Gastroesophageal sphincter (tissue), 4 donors: Measurements from ENCODE around the gene KLRB1. TPM values are rescaled to one million over a fixed set of nuclear protein-coding genes. Genes with fewer than 3 reads are reported as not detected.

ENCODE experiments used
- ATAC-seq: fragments of 150-250 bp; one replicate; pipeline ENCODE4 v1.9.1; 2016; ENCODE audit warnings: mild to moderate bottlenecking, moderate library complexity
- H3K27ac ChIP-seq, 4 donors: fragments of 200-600 bp; sonication (generic) in 3 of 4; 1 replicate in 3 of 4; 2 replicates in 1 of 4; pipeline ENCODE4 v1.5.1; 2016 to 2019
- H3K27me3 ChIP-seq: fragments of 200-600 bp; sonication (generic); one replicate; pipeline ENCODE4 v1.5.1; 2019
- H3K36me3 ChIP-seq, 2 donors: fragments of 200-600 bp; sonication (generic); one replicate each; pipeline ENCODE4 v1.5.1; 2019; ENCODE audit warnings: control low read depth in 1 of 2
- H3K4me1 ChIP-seq, 3 donors: fragments of 200-600 bp; sonication (generic); 1 replicate in 2 of 3; 2 replicates in 1 of 3; pipeline ENCODE4 v1.5.1; 2016 to 2019; ENCODE audit warnings: control low read depth in 2 of 3
- H3K4me3 ChIP-seq, 2 donors: fragments of 200-600 bp; sonication (generic); one replicate each; pipeline ENCODE4 v1.5.1; 2019; ENCODE audit warnings: mild to moderate bottlenecking in 1 of 2, moderate library complexity in 1 of 2
- H3K9me3 ChIP-seq, 3 donors: fragments of 200-600 bp; sonication (generic); one replicate each; pipeline ENCODE4 v1.5.1; 2017 to 2019; ENCODE audit warnings: control low read depth in 2 of 3
- CTCF ChIP-seq, 4 experiments: fragments of 200-600 bp in 2 of 4; fragments of 450-650 bp in 2 of 4; sonication (generic) in 1 of 4; IDR thresholded peaks; one replicate each; pipeline ENCODE4 v1.5.1; 2017 to 2019; ENCODE audit warnings: antibody characterized with exemption in 4 of 4, mild to moderate bottlenecking in 2 of 4, moderate library complexity in 2 of 4
- EP300 ChIP-seq: sonication (generic); formaldehyde crosslinking; IDR thresholded peaks from one replicate; pipeline ENCODE4 v1.6.1; 2017; ENCODE audit warnings: antibody characterized with exemption, mild to moderate bottlenecking
- POLR2A ChIP-seq, 2 donors: fragments of 450-650 bp; IDR thresholded peaks; one replicate each; pipeline ENCODE4 v1.6.1; 2017; ENCODE audit warnings: antibody characterized with exemption in 2 of 2, mild to moderate bottlenecking in 2 of 2, moderate library complexity in 1 of 2
- POLR2AphosphoS5 ChIP-seq: sonication (generic); formaldehyde crosslinking; IDR thresholded peaks from one replicate; pipeline ENCODE4 v1.6.1; 2017; ENCODE audit warnings: antibody characterized with exemption
- WGBS, 2 donors: methylation state at CpG; one replicate each; pipeline ENCODE4 v1.1.5; 2018; ENCODE audit warnings: low coverage in 1 of 2; 5-methylcytosine and 5-hydroxymethylcytosine counted together
- total RNA-seq, 4 donors: library from RNA; depleted of rRNA; stranded (reverse); fragments of >200 nt; gene quantifications; one replicate each; pipeline ENCODE4 v1.1.0, GENCODE V29; 2016

The KLRB1 gene
- 1 to 10 TPM in 1 of 4 donors, under 1 TPM in 1, not detected in 2; 0.20 to 1.8 TPM for total RNA-seq

- H3K36me3 ChIP-seq: no peaks in the 10 kb centered on the region
- no peak within 1 kb of the TSS for H3K27ac ChIP-seq
- no peak within 1 kb of the TSS for H3K4me3 ChIP-seq
- no peak for TF ChIP-seq EP300
- no peak for TF ChIP-seq POLR2A (IDR thresholded peaks at IDR 0.05)
- TF ChIP-seq POLR2AphosphoS5: no peak
- no peak for TF ChIP-seq CTCF (IDR thresholded peaks at IDR 0.05)
- no peak for ATAC-seq
- peaks cover 0 to 17% (median 0%) of the 10 kb centered on the region in 3 donors for H3K9me3 ChIP-seq
- no peaks in the 10 kb centered on the region for H3K4me1 ChIP-seq
- WGBS, 2 donors: 69 to 85% methylated on average over 2 of the region's 2 CpGs
- no peaks in the 10 kb centered on the region for H3K27me3 ChIP-seq
Measured at GRCh38 chr12:9607716-9608115, at the start of gene KLRB1. Gene KLRB1, minus strand, starts transcription at chr12:9607916. Its CDS starts 77 bp downstream, at chr12:9607839.

DNA sequence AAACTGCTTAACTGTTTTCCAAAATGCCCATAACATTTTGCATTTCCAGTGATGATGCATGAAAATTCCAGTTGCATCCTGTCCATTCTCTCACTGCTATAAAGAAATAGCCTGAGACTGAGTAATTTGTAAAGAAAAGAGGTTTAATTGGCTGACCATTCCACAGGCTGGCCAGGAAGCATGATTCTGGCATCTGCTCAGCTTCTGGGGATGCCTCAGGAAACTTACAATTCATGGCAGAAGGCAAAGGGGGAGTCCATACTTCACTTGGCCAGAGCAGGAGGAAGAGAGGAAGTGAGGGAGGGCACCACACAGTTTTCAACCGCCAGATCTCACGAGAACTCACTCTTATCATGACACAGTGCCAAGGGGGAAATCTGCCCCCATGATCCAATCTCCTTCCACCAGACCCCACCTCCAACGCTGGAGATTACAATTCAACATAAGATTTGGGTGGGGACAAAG is 43.6 kb upstream of the KLRB1 start:
- Histone ChIP-seq H3K4me1 (peaks cover 0 to 37% (median 8%) of the 10 kb centered on the region in 3 donors), H3K9me3 (no peaks in the 10 kb centered on the region), H3K36me3 (peaks cover 0 to 28% of the 10 kb centered on the region in 2 donors), H3K27ac (peak overlapping the region in 3 of 4 donors; percentile 25 to 86 (median 85)), H3K4me3 (no peak overlapping the region), H3K27me3 (no peaks in the 10 kb centered on the region)
- no peak for ATAC-seq
- TF ChIP-seq EP300 (no peak), CTCF (IDR thresholded peaks at IDR 0.05) (no peak), POLR2AphosphoS5 (no peak)
- 60 to 70% methylated on average over 1 to 3 of the region's 3 CpGs for WGBS, 2 donors

- H3K4me3 ChIP-seq: peak overlapping the region; percentile 8 to 66
Measured at GRCh38 chr12:9650151-9650576, 42.4 kb upstream of the KLRB1 start.

GRCh38 chr12:9649532-9649940 is 41.8 kb upstream of the KLRB1 start:
- H3K9me3 ChIP-seq: no peaks in the 10 kb centered on the region
- H3K4me3 ChIP-seq: peak overlapping the region; percentile 66 to 75
- no peak for ATAC-seq
- peaks cover 0 to 37% (median 8%) of the 10 kb centered on the region in 3 donors for H3K4me1 ChIP-seq
- H3K36me3 ChIP-seq: peaks cover 0 to 12% of the 10 kb centered on the region in 2 donors
- H3K27me3 ChIP-seq: no peaks in the 10 kb centered on the region
- peak overlapping the region in 3 of 4 donors; percentile 84 to 86 (median 85) for H3K27ac ChIP-seq
- TF ChIP-seq EP300 (no peak), POLR2AphosphoS5 (no peak), CTCF (IDR thresholded peaks at IDR 0.05) (no peak), POLR2A (IDR thresholded peaks at IDR 0.05) (no peak)
- WGBS, 2 donors: 52 to 58% methylated on average over 4 to 5 of the region's 5 CpGs

More at GRCh38 chr12:9650151-9650576, 42.4 kb upstream of the KLRB1 start:
- 46 to 65% methylated on average over 4 of the region's 4 CpGs for WGBS, 2 donors
- Histone ChIP-seq H3K27me3 (no peaks in the 10 kb centered on the region), H3K36me3 (peaks cover 0 to 18% of the 10 kb centered on the region in 2 donors), H3K9me3 (no peaks in the 10 kb centered on the region), H3K27ac (peak overlapping the region in 3 of 4 donors; percentile 50 to 86 (median 85)), H3K4me1 (peaks cover 0 to 37% (median 8%) of the 10 kb centered on the region in 3 donors)
- no peak for ATAC-seq
- no peak for TF ChIP-seq CTCF (IDR thresholded peaks at IDR 0.05)
- no peak for TF ChIP-seq POLR2A (IDR thresholded peaks at IDR 0.05)
- no peak for TF ChIP-seq EP300
- TF ChIP-seq POLR2AphosphoS5: no peak
